GM12878 (cell line): ENCODE measurements around the gene PDE9A. TPM values are rescaled to one million over a fixed set of nuclear protein-coding genes. Genes with fewer than 3 reads are reported as not detected.

Source experiments
- ATAC-seq: fragments of 200-7000 bp; cut with Tn5 transposase; 3 replicates; pipeline ENCODE4 v1.9.1; 2020; ENCODE audit warnings: mild to moderate bottlenecking, moderate library complexity
- BruUV-seq: library from RNA; stranded (reverse); fragments of 400-500 nt; replicated peaks from 2 replicates; lab custom pipeline; 2021; lab: Mats Ljungman, UMichigan
- CTCF ChIA-PET: fragments of 300-600 bp; sonication (Branson Sonifier 250); formaldehyde crosslinking; extraction: SDS; loops from one replicate; lab custom pipeline; 2021; ENCODE audit warnings: inconsistent platforms; lab: Yijun Ruan, JAX
- POLR2A ChIA-PET: fragments of 350-600 bp; formaldehyde crosslinking; extraction: SDS; loops from one replicate; lab custom pipeline; 2021; ENCODE audit warnings: inconsistent platforms; lab: Charles Lee
- RAD21 ChIA-PET: fragments of 300-600 bp; sonication (Branson Sonifier 250); formaldehyde crosslinking; loops from one replicate; lab custom pipeline; 2023; ENCODE audit warnings: antibody characterized with exemption; ENCODE audit not compliant: unreplicated experiment; lab: Charles Lee
- SMC1A ChIA-PET: fragments of 300-600 bp; sonication (Branson Sonifier 250); formaldehyde crosslinking; loops from one replicate; lab custom pipeline; 2023; ENCODE audit not compliant: unreplicated experiment, uncharacterized antibody; lab: Charles Lee
- DNase-seq: peaks from one replicate; pipeline ENCODE4 v3.0.0-alpha.2; 2011; ENCODE audit warnings: low read depth, low spot score
- FAIRE-seq: peaks from 3 replicates; lab custom pipeline; 2011; peaks lifted over from hg19 to GRCh38; lab: Jason Lieb, UNC
- H2AFZ ChIP-seq: 2 replicates; pipeline ENCODE4 v1.6.0; 2011; ENCODE audit warnings: low read depth, low read length, control low read depth; ENCODE audit not compliant: control insufficient read depth
- H3K27ac ChIP-seq: 2 replicates; pipeline ENCODE4 v1.5.1; 2011; ENCODE audit warnings: control low read depth; ENCODE audit not compliant: control insufficient read depth, insufficient read depth
- H3K27me3 ChIP-seq, 2 experiments: replicated peaks in 1 of 2; 2 replicates each; pipeline versions ENCODE4 v1.6.0 to v1.6.1; 2011; ENCODE audit warnings: low read length in 1 of 2; ENCODE audit not compliant: control insufficient read depth in 2 of 2, insufficient read depth in 2 of 2
- H3K36me3 ChIP-seq, 2 experiments: 2 replicates each; pipeline ENCODE4 v1.5.1; 2011; ENCODE audit warnings: low read length in 1 of 2; ENCODE audit not compliant: control insufficient read depth in 2 of 2, insufficient read depth in 2 of 2
- H3K4me1 ChIP-seq: 2 replicates; pipeline ENCODE4 v1.6.1; 2011; ENCODE audit warnings: mild to moderate bottlenecking, low read length, moderate library complexity, mixed read lengths; ENCODE audit not compliant: control insufficient read depth, insufficient read depth
- H3K4me2 ChIP-seq: 2 replicates; pipeline ENCODE4 v1.6.0; 2011; ENCODE audit warnings: control low read depth; ENCODE audit not compliant: control insufficient read depth, insufficient read depth
- H3K4me3 ChIP-seq: fragments of 200-600 bp; sonication (generic); 2 replicates; pipeline ENCODE4 v1.5.1; 2016
- H3K79me2 ChIP-seq: 2 replicates; pipeline ENCODE4 v1.6.0; 2011; ENCODE audit warnings: low read length; ENCODE audit not compliant: control insufficient read depth, insufficient read depth
- H3K9ac ChIP-seq: 2 replicates; pipeline ENCODE4 v1.8.0; 2011; ENCODE audit warnings: low read length, control low read depth, mixed read lengths; ENCODE audit not compliant: control insufficient read depth, insufficient read depth
- H3K9me3 ChIP-seq: replicated peaks from 3 replicates; pipeline ENCODE4 v1.5.1; 2011; ENCODE audit warnings: mild to moderate bottlenecking, low read length; ENCODE audit not compliant: control insufficient read depth, insufficient read depth
- H4K20me1 ChIP-seq: 2 replicates; pipeline ENCODE4 v1.6.0; 2011; ENCODE audit not compliant: control insufficient read depth, insufficient read depth
- ATF7 ChIP-seq: fragments of 450-650 bp; IDR thresholded peaks from 2 replicates; pipeline ENCODE4 v1.6.1; 2016; ENCODE audit warnings: low read depth, mild to moderate bottlenecking
- CHD4 ChIP-seq: fragments of 200-600 bp; sonication (generic); IDR thresholded peaks from 2 replicates; pipeline ENCODE4 v1.6.1; 2016; ENCODE audit warnings: mild to moderate bottlenecking
- EGR1 ChIP-seq, 2 experiments: IDR thresholded peaks; 1 replicate in 1 of 2; 2 replicates in 1 of 2; pipeline ENCODE4 v1.6.1; 2011 to 2012; ENCODE audit warnings: low read depth in 2 of 2, low read length in 2 of 2, borderline replicate concordance in 1 of 2, mild to moderate bottlenecking in 1 of 2, moderate library complexity in 1 of 2
- IKZF1 ChIP-seq: fragments of 450-650 bp; conservative IDR thresholded peaks from 2 replicates; pipeline ENCODE4 v1.6.1; 2017; ENCODE audit warnings: antibody characterized with exemption, mild to moderate bottlenecking
- IRF4 ChIP-seq: IDR thresholded peaks from 2 replicates; pipeline ENCODE4 v1.6.1; 2011; ENCODE audit warnings: low read depth, low read length
- MYC ChIP-seq: IDR thresholded peaks from 2 replicates; pipeline ENCODE4 v1.6.1; 2011; ENCODE audit warnings: mild to moderate bottlenecking, low read length, moderate library complexity, inconsistent platforms; ENCODE audit not compliant: insufficient read depth, insufficient replicate concordance, insufficient read length, severe bottlenecking
- NFYA ChIP-seq: IDR thresholded peaks from 2 replicates; pipeline ENCODE4 v1.6.1; 2011; ENCODE audit warnings: low read depth, mild to moderate bottlenecking, low read length, improper control_type of control experiment, borderline replicate concordance
- PML ChIP-seq: IDR thresholded peaks from 2 replicates; pipeline ENCODE4 v1.6.1; 2012; ENCODE audit warnings: low read length, inconsistent platforms
- TCF12 ChIP-seq: IDR thresholded peaks from 2 replicates; pipeline ENCODE4 v1.6.1; 2011; ENCODE audit warnings: low read depth, mild to moderate bottlenecking, low read length
- TCF3 ChIP-seq: IDR thresholded peaks from 2 replicates; pipeline ENCODE4 v1.6.1; 2012; ENCODE audit warnings: low read depth, mild to moderate bottlenecking, low read length, borderline replicate concordance; ENCODE audit not compliant: insufficient read depth
- YY1 ChIP-seq: IDR thresholded peaks from 2 replicates; pipeline ENCODE4 v1.6.1; 2011; ENCODE audit warnings: low read depth, mild to moderate bottlenecking, low read length
- ZNF622 ChIP-seq: fragments of 450-650 bp; IDR thresholded peaks from 2 replicates; pipeline ENCODE4 v1.6.1; 2017; ENCODE audit warnings: mild to moderate bottlenecking, inconsistent platforms
- WGBS: methylation state at CpG from one replicate; pipeline ENCODE4 v1.1.6; 2016; ENCODE audit warnings: low lambda C conversion rate; ENCODE audit not compliant: insufficient replicate concordance, insufficient coverage; ENCODE audit errors: missing lambda C conversion rate; 5-methylcytosine and 5-hydroxymethylcytosine counted together
- in situ Hi-C: fragments of 300-500 bp; cut with MboI; formaldehyde crosslinking; loops from 9 replicates; pipeline ENCODE4 v1.14.3; 2018; ENCODE audit warnings: mixed read lengths
- intact Hi-C: fragments of 100-400 bp; cut with micrococcal nuclease; formaldehyde crosslinking; loops from one replicate; pipeline ENCODE4 v1.14.2; 2022; ENCODE audit not compliant: unreplicated experiment
- polyA plus RNA-seq, 11 experiments: library from polyadenylated mRNA; depleted of rRNA in 4 of 11; unstranded in 6 of 11; stranded (reverse) in 5 of 11; fragments of >200 nt; fragmentation: Nextera tagmentation in 4 of 11; fragmentation: Illumina TruSeq in 1 of 11; extraction: Ambion mirVana in 4 of 11; extraction: Trizol in 1 of 11; gene quantifications; 1 replicate in 1 of 11; 2 replicates in 10 of 11; pipeline versions ENCODE4 v1.2.1 to v1.2.3, GENCODE V29; 2011 to 2016; ENCODE audit warnings: inconsistent platforms in 2 of 11, missing spikeins in 2 of 11, low read depth in 1 of 11
- total RNA-seq, 4 experiments: library from RNA; depleted of rRNA in 3 of 4; stranded (reverse); fragments of >200 nt in 3 of 4; fragmentation: Illumina TruSeq in 1 of 4; extraction: Trizol in 1 of 4; gene quantifications; 2 replicates each; pipeline versions ENCODE4 v1.2.1 to v1.2.3, GENCODE V29; 2013 to 2021
- TF ChIP-seq, protein P1 (sequence below): fragments of 450-650 bp; IDR thresholded peaks from 2 replicates; pipeline ENCODE4 v1.6.1; 2017; ENCODE audit warnings: mild to moderate bottlenecking, moderate library complexity
- TF ChIP-seq, protein P2 (sequence below): fragments of 150-350 bp; IDR thresholded peaks from 2 replicates; pipeline ENCODE4 v1.6.1; 2014; ENCODE audit warnings: mild to moderate bottlenecking, low read depth, low read length

The PDE9A gene
- total and polyA plus RNA-seq, 10 of the 15 experiments (the other 5 are each of a cell fraction or from before 2014, with no cell fraction given): 0.08 to 0.45 (median 0.20) TPM; not detected in 1

DNA sequence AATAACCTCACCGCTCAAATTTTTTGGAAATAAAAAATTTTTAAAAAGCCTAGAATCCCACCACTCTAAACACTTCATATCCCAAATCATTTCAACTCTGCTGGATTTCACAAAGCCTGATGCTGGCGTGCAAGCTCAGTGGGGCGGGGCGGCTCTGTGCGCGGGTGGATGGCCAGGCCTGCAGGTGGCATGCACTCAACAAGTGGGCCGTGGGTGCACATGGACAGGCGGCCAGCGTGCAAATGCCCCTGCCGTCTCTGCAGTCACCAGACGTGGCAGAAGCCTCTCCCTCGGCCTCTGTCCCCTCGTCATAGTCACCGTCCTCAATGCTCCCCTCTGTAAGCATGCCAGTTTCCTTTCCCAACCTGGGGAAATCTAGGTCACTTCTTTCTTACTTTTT lies 6.6 kb upstream of the PDE9A start:
- no peaks in the 10 kb centered on the region for H3K4me1 ChIP-seq
- ChIA-PET CTCF (no interaction called here), RAD21 (no interaction called here), POLR2A (no interaction called here), SMC1A (no interaction called here)
- DNase-seq (no peak), ATAC-seq (no peak), FAIRE-seq (no peak)
- no peak overlapping the region for H3K4me3 ChIP-seq
- H3K9ac ChIP-seq: no peak overlapping the region
- intact Hi-C loops: no loop called here
- peaks cover 0 to 2% of the 10 kb centered on the region in 2 experiments; a peak in 1 of 4 replicates for H3K27me3 ChIP-seq
- 64% methylated on average over 14 of the region's 14 CpGs for WGBS
- H3K9me3 ChIP-seq: no peaks in the 10 kb centered on the region
- H2AFZ ChIP-seq: no peak overlapping the region
- no TSS peak for BruUV-seq
- no peaks in the 10 kb centered on the region for H3K36me3 ChIP-seq
- no peaks in the 10 kb centered on the region for H3K79me2 ChIP-seq
- in situ Hi-C loops: no loop called here
- H4K20me1 ChIP-seq: no peaks in the 10 kb centered on the region
- H3K4me2 ChIP-seq: no peak overlapping the region
- TF ChIP-seq CHD4: no peak
- TF ChIP-seq IRF4: no peak
- TF ChIP-seq TCF3: no peak
- no peak for TF ChIP-seq IKZF1
- no peak for TF ChIP-seq PML
- no peak for TF ChIP-seq ATF7
- no peak for TF ChIP-seq ZNF622
- no peak for TF ChIP-seq NFYA
- TF ChIP-seq YY1: no peak
- TF ChIP-seq, protein P1, sequence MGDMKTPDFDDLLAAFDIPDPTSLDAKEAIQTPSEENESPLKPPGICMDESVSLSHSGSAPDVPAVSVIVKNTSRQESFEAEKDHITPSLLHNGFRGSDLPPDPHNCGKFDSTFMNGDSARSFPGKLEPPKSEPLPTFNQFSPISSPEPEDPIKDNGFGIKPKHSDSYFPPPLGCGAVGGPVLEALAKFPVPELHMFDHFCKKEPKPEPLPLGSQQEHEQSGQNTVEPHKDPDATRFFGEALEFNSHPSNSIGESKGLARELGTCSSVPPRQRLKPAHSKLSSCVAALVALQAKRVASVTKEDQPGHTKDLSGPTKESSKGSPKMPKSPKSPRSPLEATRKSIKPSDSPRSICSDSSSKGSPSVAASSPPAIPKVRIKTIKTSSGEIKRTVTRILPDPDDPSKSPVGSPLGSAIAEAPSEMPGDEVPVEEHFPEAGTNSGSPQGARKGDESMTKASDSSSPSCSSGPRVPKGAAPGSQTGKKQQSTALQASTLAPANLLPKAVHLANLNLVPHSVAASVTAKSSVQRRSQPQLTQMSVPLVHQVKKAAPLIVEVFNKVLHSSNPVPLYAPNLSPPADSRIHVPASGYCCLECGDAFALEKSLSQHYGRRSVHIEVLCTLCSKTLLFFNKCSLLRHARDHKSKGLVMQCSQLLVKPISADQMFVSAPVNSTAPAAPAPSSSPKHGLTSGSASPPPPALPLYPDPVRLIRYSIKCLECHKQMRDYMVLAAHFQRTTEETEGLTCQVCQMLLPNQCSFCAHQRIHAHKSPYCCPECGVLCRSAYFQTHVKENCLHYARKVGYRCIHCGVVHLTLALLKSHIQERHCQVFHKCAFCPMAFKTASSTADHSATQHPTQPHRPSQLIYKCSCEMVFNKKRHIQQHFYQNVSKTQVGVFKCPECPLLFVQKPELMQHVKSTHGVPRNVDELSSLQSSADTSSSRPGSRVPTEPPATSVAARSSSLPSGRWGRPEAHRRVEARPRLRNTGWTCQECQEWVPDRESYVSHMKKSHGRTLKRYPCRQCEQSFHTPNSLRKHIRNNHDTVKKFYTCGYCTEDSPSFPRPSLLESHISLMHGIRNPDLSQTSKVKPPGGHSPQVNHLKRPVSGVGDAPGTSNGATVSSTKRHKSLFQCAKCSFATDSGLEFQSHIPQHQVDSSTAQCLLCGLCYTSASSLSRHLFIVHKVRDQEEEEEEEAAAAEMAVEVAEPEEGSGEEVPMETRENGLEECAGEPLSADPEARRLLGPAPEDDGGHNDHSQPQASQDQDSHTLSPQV: no peak
- no peak for TF ChIP-seq TCF12
- TF ChIP-seq EGR1 (IDR thresholded peaks at IDR 0.05; ENCODE audit: borderline replicate concordance in 1 of 2, low read depth in 2 of 2, low read length in 2 of 2): no peak
- TF ChIP-seq, protein P2, sequence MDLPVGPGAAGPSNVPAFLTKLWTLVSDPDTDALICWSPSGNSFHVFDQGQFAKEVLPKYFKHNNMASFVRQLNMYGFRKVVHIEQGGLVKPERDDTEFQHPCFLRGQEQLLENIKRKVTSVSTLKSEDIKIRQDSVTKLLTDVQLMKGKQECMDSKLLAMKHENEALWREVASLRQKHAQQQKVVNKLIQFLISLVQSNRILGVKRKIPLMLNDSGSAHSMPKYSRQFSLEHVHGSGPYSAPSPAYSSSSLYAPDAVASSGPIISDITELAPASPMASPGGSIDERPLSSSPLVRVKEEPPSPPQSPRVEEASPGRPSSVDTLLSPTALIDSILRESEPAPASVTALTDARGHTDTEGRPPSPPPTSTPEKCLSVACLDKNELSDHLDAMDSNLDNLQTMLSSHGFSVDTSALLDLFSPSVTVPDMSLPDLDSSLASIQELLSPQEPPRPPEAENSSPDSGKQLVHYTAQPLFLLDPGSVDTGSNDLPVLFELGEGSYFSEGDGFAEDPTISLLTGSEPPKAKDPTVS: no peak
- no peak for TF ChIP-seq MYC
- no peak overlapping the region for H3K27ac ChIP-seq
